IMR-90 (cell line): Measurements from ENCODE around the gene ATP10B. TPM values are rescaled to one million over a fixed set of nuclear protein-coding genes. Genes with fewer than 3 reads are reported as not detected.

Experiments
- ATAC-seq: fragments of 200-7000 bp; cut with Tn5 transposase; 2 replicates; pipeline ENCODE4 v1.9.1; 2020; ENCODE audit warnings: low read depth, mild to moderate bottlenecking, moderate library complexity
- BruUV-seq: library from RNA; stranded (reverse); fragments of 400-500 nt; replicated peaks from 2 replicates; lab custom pipeline; 2021; lab: Mats Ljungman, UMichigan
- CTCF ChIA-PET: fragments of 300-600 bp; formaldehyde crosslinking; extraction: SDS; loops from one replicate; lab custom pipeline; 2021; ENCODE audit warnings: antibody characterized with exemption; lab: Yijun Ruan, JAX
- POLR2A ChIA-PET: fragments of 300-600 bp; sonication (Branson Sonifier 250); formaldehyde crosslinking; loops from one replicate; lab custom pipeline; 2022; ENCODE audit warnings: antibody characterized with exemption; ENCODE audit not compliant: unreplicated experiment; lab: Charles Lee
- DNase-seq: peaks from one replicate; pipeline ENCODE4 v3.0.0; 2013
- H2AFZ ChIP-seq: replicated peaks from 2 replicates; pipeline ENCODE3; 2013; ENCODE audit warnings: low read length, mild to moderate bottlenecking; ENCODE audit not compliant: poor library complexity
- H2AK5ac ChIP-seq: 2 replicates; pipeline ENCODE4 v1.6.1; 2013; ENCODE audit warnings: low read depth, low read length, inconsistent platforms
- H2AK9ac ChIP-seq: replicated peaks from 2 replicates; pipeline ENCODE3; 2013; ENCODE audit warnings: mild to moderate bottlenecking, low read depth, low read length, moderate library complexity; ENCODE audit not compliant: poor library complexity
- H2BK120ac ChIP-seq: 2 replicates; pipeline ENCODE4 v1.6.1; 2013; ENCODE audit warnings: low read depth, low read length, inconsistent platforms
- H2BK15ac ChIP-seq: 3 replicates; pipeline ENCODE4 v1.6.1; 2013; ENCODE audit warnings: low read depth, low read length, inconsistent platforms
- H2BK20ac ChIP-seq: 2 replicates; pipeline ENCODE4 v1.6.1; 2013; ENCODE audit warnings: low read depth, mild to moderate bottlenecking, inconsistent platforms, low read length, moderate library complexity
- H2BK5ac ChIP-seq: 2 replicates; pipeline ENCODE4 v1.6.1; 2013; ENCODE audit warnings: mild to moderate bottlenecking, low read depth, low read length, inconsistent platforms; ENCODE audit not compliant: poor library complexity, severe bottlenecking
- H3K14ac ChIP-seq: replicated peaks from 2 replicates; pipeline ENCODE4 v1.6.1; 2013; ENCODE audit warnings: low read depth, low read length, inconsistent platforms
- H3K18ac ChIP-seq: 2 replicates; pipeline ENCODE4 v1.6.1; 2013; ENCODE audit warnings: low read depth, low read length, control low read depth
- H3K23ac ChIP-seq: 2 replicates; pipeline ENCODE4 v1.6.1; 2013; ENCODE audit warnings: low read depth, low read length, inconsistent platforms
- H3K27ac ChIP-seq: 2 replicates; pipeline ENCODE4 v1.5.1; 2013; ENCODE audit warnings: mild to moderate bottlenecking, control low read depth, low read length; ENCODE audit not compliant: insufficient read depth
- H3K27me3 ChIP-seq: 2 replicates; pipeline ENCODE4 v1.6.1; 2013; ENCODE audit warnings: low read length; ENCODE audit not compliant: control insufficient read depth, insufficient read depth
- H3K36me3 ChIP-seq: 2 replicates; pipeline ENCODE4 v1.6.1; 2013; ENCODE audit warnings: low read length, mixed read lengths; ENCODE audit not compliant: control insufficient read depth, insufficient read depth
- H3K4ac ChIP-seq: 2 replicates; pipeline ENCODE4 v1.6.1; 2013; ENCODE audit warnings: low read depth, low read length, inconsistent platforms
- H3K4me1 ChIP-seq: 2 replicates; pipeline ENCODE4 v1.6.1; 2013; ENCODE audit warnings: low read length, mixed read lengths; ENCODE audit not compliant: control insufficient read depth, insufficient read depth
- H3K4me2 ChIP-seq: 2 replicates; pipeline ENCODE4 v1.6.1; 2013; ENCODE audit warnings: low read depth, mild to moderate bottlenecking, control low read depth, low read length, moderate library complexity
- H3K4me3 ChIP-seq: 2 replicates; pipeline ENCODE4 v1.5.1; 2013; ENCODE audit warnings: low read depth, mild to moderate bottlenecking, control low read depth, low read length, moderate library complexity; ENCODE audit not compliant: insufficient read depth
- H3K56ac ChIP-seq: 2 replicates; pipeline ENCODE4 v1.6.1; 2013; ENCODE audit warnings: low read length, inconsistent platforms; ENCODE audit not compliant: insufficient read depth; ENCODE audit errors: extremely low read depth
- H3K79me1 ChIP-seq, 2 experiments: 2 replicates each; pipeline ENCODE4 v1.6.1; 2013; ENCODE audit warnings: low read length in 2 of 2, inconsistent platforms in 1 of 2, low read depth in 1 of 2
- H3K9ac ChIP-seq: 2 replicates; pipeline ENCODE4 v1.6.1; 2013; ENCODE audit warnings: low read depth, low read length, control low read depth
- H3K9me1 ChIP-seq: 2 replicates; pipeline ENCODE4 v1.6.1; 2013; ENCODE audit warnings: low read length, inconsistent platforms; ENCODE audit not compliant: insufficient read depth
- H3K9me3 ChIP-seq: 2 replicates; pipeline ENCODE4 v1.6.1; 2013; ENCODE audit warnings: low read length; ENCODE audit not compliant: control insufficient read depth, insufficient read depth
- H4K20me1 ChIP-seq: 2 replicates; pipeline ENCODE4 v1.6.1; 2013; ENCODE audit warnings: low read length, inconsistent platforms; ENCODE audit not compliant: insufficient read depth
- H4K5ac ChIP-seq: 2 replicates; pipeline ENCODE4 v1.6.1; 2013; ENCODE audit warnings: mild to moderate bottlenecking, low read depth, low read length, control low read depth
- H4K8ac ChIP-seq, 2 experiments: 2 replicates each; pipeline ENCODE4 v1.6.1; 2013; ENCODE audit warnings: low read depth in 2 of 2, low read length in 2 of 2, control low read depth in 1 of 2, inconsistent platforms in 1 of 2
- H4K91ac ChIP-seq: 2 replicates; pipeline ENCODE4 v1.6.1; 2013; ENCODE audit warnings: low read depth, low read length, inconsistent platforms; ENCODE audit not compliant: insufficient read depth
- BHLHE40 ChIP-seq: fragments of 150-350 bp; IDR thresholded peaks from 2 replicates; pipeline ENCODE4 v1.6.1; 2016; ENCODE audit warnings: mild to moderate bottlenecking, low read depth, low read length
- CEBPB ChIP-seq: IDR thresholded peaks from 2 replicates; pipeline ENCODE4 v1.6.1; 2012; ENCODE audit warnings: low read depth, low read length, improper control_type of control experiment
- CHD1 ChIP-seq: IDR thresholded peaks from 2 replicates; pipeline ENCODE4 v1.6.1; 2012; ENCODE audit warnings: low read depth, low read length, improper control_type of control experiment
- FOS ChIP-seq: fragments of 150-350 bp; IDR thresholded peaks from 2 replicates; pipeline ENCODE4 v1.6.1; 2016; ENCODE audit warnings: low read depth, low read length
- MAFK ChIP-seq: IDR thresholded peaks from 2 replicates; pipeline ENCODE4 v1.6.1; 2012; ENCODE audit warnings: low read depth, low read length, improper control_type of control experiment
- MAZ ChIP-seq: IDR thresholded peaks from 2 replicates; pipeline ENCODE4 v1.6.1; 2012; ENCODE audit warnings: low read depth, mild to moderate bottlenecking, low read length, improper control_type of control experiment, moderate library complexity, borderline replicate concordance
- MXI1 ChIP-seq: IDR thresholded peaks from 2 replicates; pipeline ENCODE4 v1.6.1; 2012; ENCODE audit warnings: low read depth, mild to moderate bottlenecking, low read length, moderate library complexity, borderline replicate concordance
- NFE2L2 ChIP-seq: fragments of 150-350 bp; IDR thresholded peaks from 2 replicates; pipeline ENCODE4 v1.6.1; 2016; ENCODE audit warnings: low read depth, mild to moderate bottlenecking, low read length
- POLR2A ChIP-seq: IDR thresholded peaks from 2 replicates; pipeline ENCODE4 v1.6.1; 2012; ENCODE audit warnings: mild to moderate bottlenecking, low read depth, low read length
- RAD21 ChIP-seq: IDR thresholded peaks from 2 replicates; pipeline ENCODE4 v1.6.1; 2012; ENCODE audit warnings: low read length, improper control_type of control experiment
- RCOR1 ChIP-seq: IDR thresholded peaks from 2 replicates; pipeline ENCODE4 v1.6.1; 2012; ENCODE audit warnings: mild to moderate bottlenecking, low read length, improper control_type of control experiment; ENCODE audit not compliant: insufficient replicate concordance
- RFX5 ChIP-seq: IDR thresholded peaks from 2 replicates; pipeline ENCODE4 v1.8.0; 2012; ENCODE audit warnings: low read depth, mild to moderate bottlenecking, low read length, moderate library complexity
- SMC3 ChIP-seq: fragments of 150-350 bp; IDR thresholded peaks from 2 replicates; pipeline ENCODE4 v1.6.1; 2016; ENCODE audit warnings: low read depth, mild to moderate bottlenecking, antibody characterized with exemption, low read length, moderate library complexity
- WGBS, 2 experiments: methylation state at CpG; one replicate each; pipeline versions ENCODE4 v1.1.5 to v1.1.7; 2013; ENCODE audit warnings: missing lambda C conversion rate in 2 of 2; ENCODE audit not compliant: insufficient read length in 1 of 2; ENCODE audit errors: extremely low coverage in 2 of 2; 5-methylcytosine and 5-hydroxymethylcytosine counted together
- dilution Hi-C: fragments of 300-500 bp; cut with HindIII; formaldehyde crosslinking; loops from one replicate; pipeline ENCODE4 v1.14.3; 2018; ENCODE audit warnings: low sequenced_read_pairs; ENCODE audit not compliant: unreplicated experiment
- in situ Hi-C: fragments of 300-500 bp; cut with MboI; formaldehyde crosslinking; loops from 3 replicates; pipeline ENCODE4 v1.14.3; 2019; ENCODE audit warnings: low sequenced_read_pairs, inconsistent platforms, mixed read lengths
- intact Hi-C: fragments of 100-400 bp; cut with micrococcal nuclease; formaldehyde crosslinking; loops from 2 replicates; pipeline ENCODE4 v1.10.0; 2022
- polyA plus RNA-seq, 3 experiments: library from polyadenylated mRNA; depleted of rRNA; stranded (reverse); fragments of >200 nt; gene quantifications; 2 replicates each; pipeline ENCODE4 v1.2.3, GENCODE V29; 2012; ENCODE audit warnings: low replicate concordance in 1 of 3
- total RNA-seq: library from RNA; depleted of rRNA; stranded (reverse); fragments of >200 nt; gene quantifications from 2 replicates; pipeline ENCODE4 v1.2.3, GENCODE V29; 2012
- TF ChIP-seq, protein P1 (sequence below): fragments of 150-350 bp; IDR thresholded peaks from 2 replicates; pipeline ENCODE4 v1.6.1; 2017; ENCODE audit warnings: mild to moderate bottlenecking, antibody characterized with exemption, low read length, low read depth
- TF ChIP-seq, protein P2 (sequence below): conservative IDR thresholded peaks from 2 replicates; pipeline ENCODE4 v1.5.1; 2012; ENCODE audit warnings: mild to moderate bottlenecking, low read depth, low read length, improper control_type of control experiment
- TF ChIP-seq, protein P3 (sequence below): fragments of 150-350 bp; IDR thresholded peaks from 2 replicates; pipeline ENCODE4 v1.6.1; 2016; ENCODE audit warnings: low read depth, mild to moderate bottlenecking, low read length, moderate library complexity, borderline replicate concordance

The ATP10B gene
- total and polyA plus RNA-seq, 2 of the 4 experiments (the other 2 are of a cell fraction), result not detected

DNA sequence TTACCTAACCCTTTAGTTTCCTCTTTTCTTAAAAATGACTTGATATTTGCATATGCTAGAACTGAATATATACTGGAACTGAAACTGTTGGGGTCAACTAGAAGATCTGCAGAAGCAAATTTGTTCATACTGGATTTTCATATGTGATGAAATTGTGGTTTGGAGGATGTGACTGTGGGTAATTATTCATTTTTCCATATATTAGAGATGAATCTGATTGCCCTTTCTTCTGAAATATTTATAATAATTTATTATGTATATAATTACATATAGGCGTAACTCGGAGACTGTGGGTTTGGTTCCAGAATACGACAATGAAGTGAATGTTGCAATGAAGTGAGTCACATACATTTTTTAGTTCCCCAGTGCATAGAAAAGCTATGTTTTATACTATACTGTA, 149.1 kb downstream of the ATP10B start:
- no peak for TF ChIP-seq FOS
- no peak for TF ChIP-seq SMC3
- no peak for TF ChIP-seq BHLHE40
- TF ChIP-seq, protein P1, sequence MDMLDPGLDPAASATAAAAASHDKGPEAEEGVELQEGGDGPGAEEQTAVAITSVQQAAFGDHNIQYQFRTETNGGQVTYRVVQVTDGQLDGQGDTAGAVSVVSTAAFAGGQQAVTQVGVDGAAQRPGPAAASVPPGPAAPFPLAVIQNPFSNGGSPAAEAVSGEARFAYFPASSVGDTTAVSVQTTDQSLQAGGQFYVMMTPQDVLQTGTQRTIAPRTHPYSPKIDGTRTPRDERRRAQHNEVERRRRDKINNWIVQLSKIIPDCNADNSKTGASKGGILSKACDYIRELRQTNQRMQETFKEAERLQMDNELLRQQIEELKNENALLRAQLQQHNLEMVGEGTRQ, result no peak
- no peak for TF ChIP-seq MAFK
- no peak for TF ChIP-seq POLR2A
- no peak for TF ChIP-seq MXI1
- TF ChIP-seq RFX5, result no peak
- TF ChIP-seq CEBPB, result no peak
- no peak for TF ChIP-seq CHD1
- TF ChIP-seq, protein P2, sequence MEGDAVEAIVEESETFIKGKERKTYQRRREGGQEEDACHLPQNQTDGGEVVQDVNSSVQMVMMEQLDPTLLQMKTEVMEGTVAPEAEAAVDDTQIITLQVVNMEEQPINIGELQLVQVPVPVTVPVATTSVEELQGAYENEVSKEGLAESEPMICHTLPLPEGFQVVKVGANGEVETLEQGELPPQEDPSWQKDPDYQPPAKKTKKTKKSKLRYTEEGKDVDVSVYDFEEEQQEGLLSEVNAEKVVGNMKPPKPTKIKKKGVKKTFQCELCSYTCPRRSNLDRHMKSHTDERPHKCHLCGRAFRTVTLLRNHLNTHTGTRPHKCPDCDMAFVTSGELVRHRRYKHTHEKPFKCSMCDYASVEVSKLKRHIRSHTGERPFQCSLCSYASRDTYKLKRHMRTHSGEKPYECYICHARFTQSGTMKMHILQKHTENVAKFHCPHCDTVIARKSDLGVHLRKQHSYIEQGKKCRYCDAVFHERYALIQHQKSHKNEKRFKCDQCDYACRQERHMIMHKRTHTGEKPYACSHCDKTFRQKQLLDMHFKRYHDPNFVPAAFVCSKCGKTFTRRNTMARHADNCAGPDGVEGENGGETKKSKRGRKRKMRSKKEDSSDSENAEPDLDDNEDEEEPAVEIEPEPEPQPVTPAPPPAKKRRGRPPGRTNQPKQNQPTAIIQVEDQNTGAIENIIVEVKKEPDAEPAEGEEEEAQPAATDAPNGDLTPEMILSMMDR, result no peak
- no peak for TF ChIP-seq NFE2L2
- TF ChIP-seq, protein P3, sequence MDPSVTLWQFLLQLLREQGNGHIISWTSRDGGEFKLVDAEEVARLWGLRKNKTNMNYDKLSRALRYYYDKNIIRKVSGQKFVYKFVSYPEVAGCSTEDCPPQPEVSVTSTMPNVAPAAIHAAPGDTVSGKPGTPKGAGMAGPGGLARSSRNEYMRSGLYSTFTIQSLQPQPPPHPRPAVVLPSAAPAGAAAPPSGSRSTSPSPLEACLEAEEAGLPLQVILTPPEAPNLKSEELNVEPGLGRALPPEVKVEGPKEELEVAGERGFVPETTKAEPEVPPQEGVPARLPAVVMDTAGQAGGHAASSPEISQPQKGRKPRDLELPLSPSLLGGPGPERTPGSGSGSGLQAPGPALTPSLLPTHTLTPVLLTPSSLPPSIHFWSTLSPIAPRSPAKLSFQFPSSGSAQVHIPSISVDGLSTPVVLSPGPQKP, result no peak
- no peak for TF ChIP-seq RCOR1
- TF ChIP-seq RAD21, result no peak
- no peak for TF ChIP-seq MAZ

More for the DNA sequence above, 149.1 kb downstream of the ATP10B start:
- Histone ChIP-seq H3K9ac (no peak overlapping the region), H3K36me3 (no peaks in the 10 kb centered on the region), H3K9me1 (no peaks in the 10 kb centered on the region), H3K56ac (no peak overlapping the region), H3K23ac (no peak overlapping the region), H2BK20ac (no peak overlapping the region), H3K4me2 (no peak overlapping the region), H3K4me3 (no peak overlapping the region), H4K8ac (no peak overlapping the region), H3K4ac (no peak overlapping the region), H2AK5ac (no peak overlapping the region), H3K4me1 (no peaks in the 10 kb centered on the region), H3K9me3 (peaks cover 17% of the 10 kb centered on the region), H3K27ac (no peak overlapping the region), H3K18ac (no peak overlapping the region), H3K14ac (no peak overlapping the region), H4K91ac (no peak overlapping the region), H4K5ac (no peak overlapping the region), H2BK120ac (no peak overlapping the region), H3K27me3 (no peaks in the 10 kb centered on the region), H3K79me1 (no peaks in the 10 kb centered on the region), H2AK9ac (no peak overlapping the region), H2AFZ (no peak overlapping the region), H2BK5ac (no peak overlapping the region), H2BK15ac (no peak overlapping the region), H4K20me1 (no peaks in the 10 kb centered on the region)
- WGBS, 2 experiments, result no CpG with 5 or more reads among the region's 3 CpGs
- ChIA-PET POLR2A (no interaction called here), CTCF (interaction anchor here (0.6 kb wide), 1 partner anchor 276 kb away, joined by 3 read pairs; no protein-coding TSS in a partner anchor)
- in situ Hi-C loops, result no loop called here
- intact Hi-C loops, result no loop called here
- BruUV-seq, result no TSS peak
- dilution Hi-C loops, result no loop called here
- no peak for ATAC-seq
- no peak for DNase-seq
